Smooth muscle cell (in vitro differentiated cells): ENCODE results near the gene STPG3. TPM values are rescaled to one million over a fixed set of nuclear protein-coding genes. Genes with fewer than 3 reads are reported as not detected.

Source experiments
- DNase-seq: peaks from one replicate; lab custom pipeline; 2025; ENCODE audit not compliant: unreplicated experiment; lab: John Stamatoyannopoulos, UW
- H2AFZ ChIP-seq: fragments of 200-600 bp; sonication (generic); 2 replicates; pipeline ENCODE4 v1.6.0; 2016; ENCODE audit warnings: antibody characterized with exemption, low read depth, mild to moderate bottlenecking
- H3F3A ChIP-seq: fragments of 200-600 bp; sonication (generic); 2 replicates; pipeline ENCODE4 v1.6.0; 2017; ENCODE audit warnings: antibody characterized with exemption, low read depth
- H3K27ac ChIP-seq: fragments of 200-600 bp; sonication (generic); 2 replicates; pipeline ENCODE4 v1.5.1; 2016; ENCODE audit warnings: low read depth, mild to moderate bottlenecking
- H3K27me3 ChIP-seq: fragments of 200-600 bp; sonication (generic); 2 replicates; pipeline ENCODE4 v1.6.1; 2016; ENCODE audit warnings: low read depth, mild to moderate bottlenecking
- H3K36me3 ChIP-seq: fragments of 200-600 bp; sonication (generic); 2 replicates; pipeline ENCODE4 v1.5.1; 2016; ENCODE audit warnings: low read depth
- H3K4me1 ChIP-seq: fragments of 200-600 bp; sonication (generic); 2 replicates; pipeline ENCODE4 v1.5.1; 2016; ENCODE audit warnings: low read depth
- H3K4me2 ChIP-seq: fragments of 200-600 bp; sonication (generic); 2 replicates; pipeline ENCODE4 v1.6.0; 2016; ENCODE audit warnings: mild to moderate bottlenecking
- H3K4me3 ChIP-seq: fragments of 200-600 bp; sonication (generic); 2 replicates; pipeline ENCODE4 v1.5.1; 2016; ENCODE audit warnings: mild to moderate bottlenecking
- H3K79me2 ChIP-seq: fragments of 200-600 bp; sonication (generic); 2 replicates; pipeline ENCODE4 v1.6.0; 2016; ENCODE audit warnings: low read depth, mild to moderate bottlenecking
- H3K9ac ChIP-seq: fragments of 200-600 bp; sonication (generic); 2 replicates; pipeline ENCODE4 v1.6.0; 2016; ENCODE audit warnings: low read depth
- H3K9me3 ChIP-seq: fragments of 200-600 bp; sonication (generic); replicated peaks from 2 replicates; pipeline ENCODE4 v1.5.1; 2016; ENCODE audit warnings: low read depth
- H4K20me1 ChIP-seq: fragments of 200-600 bp; sonication (generic); 2 replicates; pipeline ENCODE4 v1.6.0; 2016; ENCODE audit warnings: low read depth
- CTCF ChIP-seq: fragments of 200-600 bp; sonication (generic); IDR thresholded peaks from 2 replicates; pipeline ENCODE4 v1.5.1; 2017; ENCODE audit warnings: borderline replicate concordance, mild to moderate bottlenecking, antibody characterized with exemption; ENCODE audit not compliant: insufficient read depth, poor library complexity, severe bottlenecking
- WGBS: methylation state at CpG from one replicate; pipeline ENCODE4 v1.1.7; 2016; ENCODE audit warnings: low lambda C conversion rate; 5-methylcytosine and 5-hydroxymethylcytosine counted together
- polyA plus RNA-seq: library from polyadenylated mRNA; unstranded; fragments of >200 nt; fragmentation: Nextera tagmentation; extraction: Ambion mirVana; gene quantifications from 2 replicates; pipeline ENCODE4 v1.2.1, GENCODE V29; 2016
- total RNA-seq: library from RNA; depleted of rRNA; stranded (reverse); fragments of >200 nt; gene quantifications from 2 replicates; pipeline ENCODE4 v1.2.3, GENCODE V29; 2014

STPG3 gene
- total and polyA plus RNA-seq, 2 experiments from 2014 or later: not detected

- H4K20me1 ChIP-seq: no peaks in the 10 kb centered on the region
- no peak overlapping the region for H3K4me2 ChIP-seq
Observed at GRCh38 chr9:137229903-137230704, 21.0 kb upstream of the STPG3 start.

GRCh38 chr9:137230705-137231371 is 20.2 kb upstream of the STPG3 start, which contains the start of gene SLC34A3:
Gene SLC34A3 (plus strand): TSS chr9:137230901. CDS start chr9:137231703, 802 bp downstream.
- Histone ChIP-seq H3K4me1 (no peaks in the 10 kb centered on the region), H3K4me2 (no peak within 1 kb of the TSS), H3K36me3 (no peaks in the 10 kb centered on the region), H3F3A (no peaks in the 10 kb centered on the region), H3K4me3 (no peak within 1 kb of the TSS), H3K79me2 (no peaks in the 10 kb centered on the region), H3K27me3 (no peaks in the 10 kb centered on the region), H2AFZ (no peak within 1 kb of the TSS), H3K9ac (no peak within 1 kb of the TSS), H4K20me1 (peaks cover 1% of the 10 kb centered on the region), H3K27ac (no peak within 1 kb of the TSS), H3K9me3 (no peaks in the 10 kb centered on the region)
- no peak for TF ChIP-seq CTCF
- 90% methylated on average over 14 of the region's 14 CpGs for WGBS
- DNase-seq: no peak

More at GRCh38 chr9:137229903-137230704, 21.0 kb upstream of the STPG3 start:
- Histone ChIP-seq H3K4me1 (no peaks in the 10 kb centered on the region), H3K36me3 (no peaks in the 10 kb centered on the region), H3K9me3 (no peaks in the 10 kb centered on the region), H3K27ac (no peak overlapping the region), H3K9ac (no peak overlapping the region), H3K79me2 (no peaks in the 10 kb centered on the region), H2AFZ (no peak overlapping the region), H3F3A (no peaks in the 10 kb centered on the region), H3K4me3 (no peak overlapping the region), H3K27me3 (no peaks in the 10 kb centered on the region)
- no peak for TF ChIP-seq CTCF
- DNase-seq: no peak
- WGBS: 84% methylated on average over 20 of the region's 31 CpGs

- Histone ChIP-seq H3K36me3 (no peaks in the 10 kb centered on the region), H3K4me2 (no peak overlapping the region), H3K27me3 (no peaks in the 10 kb centered on the region), H3K79me2 (no peaks in the 10 kb centered on the region), H3K9me3 (no peaks in the 10 kb centered on the region), H3F3A (no peaks in the 10 kb centered on the region), H3K9ac (no peak overlapping the region), H2AFZ (no peak overlapping the region), H3K4me3 (no peak overlapping the region), H3K27ac (no peak overlapping the region), H4K20me1 (peaks cover 6% of the 10 kb centered on the region), H3K4me1 (peaks cover 4% of the 10 kb centered on the region)
- DNase-seq: no peak
- TF ChIP-seq CTCF: no peak
- WGBS: 94% methylated on average over 22 of the region's 23 CpGs
Observed at GRCh38 chr9:137231372-137232039, 19.6 kb upstream of the STPG3 start.
